Gastrocnemius medialis (tissue), 4 donors: ENCODE data around the gene SPIB.
"Not testable (repeated sequence)": the region's sequence is repeated elsewhere in the genome, so short reads cannot be mapped to it uniquely, and the experiment has no call there.

Experiments used
- CTCF ChIP-seq, 5 experiments: fragments of 450-650 bp in 3 of 5; fragments of 200-600 bp in 2 of 5; sonication (generic) in 2 of 5; IDR thresholded peaks in 4 of 5; conservative IDR thresholded peaks in 1 of 5; 1 replicate in 4 of 5; 2 replicates in 1 of 5; pipeline ENCODE4 v1.5.1; 2016 to 2019; ENCODE audit warnings: antibody characterized with exemption in 5 of 5, mild to moderate bottlenecking in 3 of 5, moderate library complexity in 3 of 5
- POLR2A ChIP-seq, 2 donors: fragments of 450-650 bp; IDR thresholded peaks; one replicate each; pipeline ENCODE4 v1.6.1; 2017; ENCODE audit warnings: antibody characterized with exemption in 2 of 2, mild to moderate bottlenecking in 2 of 2, moderate library complexity in 2 of 2

GRCh38 chr19:50390952-50391351 is 27.8 kb upstream of the SPIB start:
- not testable (repeated sequence) for TF ChIP-seq CTCF (IDR thresholded peaks at IDR 0.05 in 4 of 5, conservative IDR thresholded peaks at IDR 0.05 in 1 of 5); POLR2A (IDR thresholded peaks at IDR 0.05)
